Keratinocyte (primary cell): ENCODE data around the gene CDC16. TPM values are rescaled to one million over a fixed set of nuclear protein-coding genes. Genes with fewer than 3 reads are reported as not detected.
"Not testable (repeated sequence)": the region's sequence is repeated elsewhere in the genome, so short reads cannot be mapped to it uniquely, and the experiment has no call there.

Experiments used
- DNase-seq: peaks from one replicate; pipeline ENCODE4 v3.0.0-alpha.2; 2011; ENCODE audit warnings: low read depth, missing footprints, low spot score
- FAIRE-seq: peaks from 2 replicates; lab custom pipeline; 2011; peaks lifted over from hg19 to GRCh38; lab: Jason Lieb, UNC
- H2AFZ ChIP-seq: 2 replicates; pipeline ENCODE4 v1.6.0; 2012; ENCODE audit warnings: low read length, control low read depth, inconsistent platforms; ENCODE audit not compliant: control insufficient read depth
- H3K27ac ChIP-seq: 2 replicates; pipeline ENCODE4 v1.5.1; 2011; ENCODE audit warnings: low read length; ENCODE audit not compliant: control insufficient read depth, insufficient read depth
- H3K27me3 ChIP-seq: 3 replicates; pipeline ENCODE4 v1.6.0; 2011; ENCODE audit warnings: low read length; ENCODE audit not compliant: control insufficient read depth, insufficient read depth; ENCODE audit errors: extremely low read depth
- H3K36me3 ChIP-seq, 2 experiments: 2 replicates in 1 of 2; 3 replicates in 1 of 2; pipeline ENCODE4 v1.5.1; 2011; ENCODE audit warnings: low read length in 2 of 2, mild to moderate bottlenecking in 1 of 2; ENCODE audit not compliant: control insufficient read depth in 2 of 2, insufficient read depth in 2 of 2; ENCODE audit errors: extremely low read depth in 1 of 2
- H3K4me1 ChIP-seq: 3 replicates; pipeline ENCODE4 v1.5.1; 2011; ENCODE audit warnings: low read length; ENCODE audit not compliant: control insufficient read depth, insufficient read depth; ENCODE audit errors: extremely low read depth
- H3K4me2 ChIP-seq: 3 replicates; pipeline ENCODE4 v1.6.0; 2011; ENCODE audit warnings: low read depth, low read length; ENCODE audit not compliant: control insufficient read depth, insufficient read depth; ENCODE audit errors: extremely low read depth
- H3K4me3 ChIP-seq, 3 experiments: fragments of 200-600 bp in 1 of 3; sonication (generic) in 1 of 3; 2 replicates in 2 of 3; 3 replicates in 1 of 3; pipeline ENCODE4 v1.5.1; 2011 to 2016; ENCODE audit warnings: low read length in 3 of 3, mild to moderate bottlenecking in 3 of 3, control low read depth in 2 of 3, inconsistent platforms in 1 of 3, low read depth in 1 of 3, mixed read lengths in 1 of 3, mixed run types in 1 of 3, moderate library complexity in 1 of 3; ENCODE audit not compliant: control insufficient read depth in 2 of 3, insufficient read depth in 2 of 3; ENCODE audit errors: extremely low read depth in 1 of 3
- H3K79me2 ChIP-seq: 2 replicates; pipeline ENCODE4 v1.6.0; 2012; ENCODE audit warnings: low read length; ENCODE audit not compliant: control insufficient read depth, insufficient read depth
- H3K9ac ChIP-seq: 3 replicates; pipeline ENCODE4 v1.6.0; 2011; ENCODE audit warnings: low read length; ENCODE audit not compliant: control insufficient read depth, insufficient read depth; ENCODE audit errors: extremely low read depth
- H3K9me1 ChIP-seq: 3 replicates; pipeline ENCODE4 v1.6.0; 2011; ENCODE audit warnings: low read length; ENCODE audit not compliant: control insufficient read depth, insufficient read depth; ENCODE audit errors: extremely low read depth
- H3K9me3 ChIP-seq: 2 replicates; pipeline ENCODE4 v1.5.1; 2012; ENCODE audit warnings: low read depth, low read length; ENCODE audit not compliant: control insufficient read depth
- H4K20me1 ChIP-seq: 3 replicates; pipeline ENCODE4 v1.6.0; 2011; ENCODE audit warnings: low read length; ENCODE audit not compliant: control insufficient read depth, insufficient read depth; ENCODE audit errors: extremely low read depth
- EZH2 ChIP-seq: IDR thresholded peaks from one replicate; pipeline ENCODE4 v1.6.1; 2012; ENCODE audit warnings: inconsistent platforms, mild to moderate bottlenecking, low read length, moderate library complexity
- dilution Hi-C: fragments of 300-500 bp; cut with MboI; formaldehyde crosslinking; loops from one replicate; pipeline ENCODE4 v1.7.0; 2020; ENCODE audit warnings: low sequenced_read_pairs; ENCODE audit not compliant: extremely low pct_ligation_motif_present
- polyA plus RNA-seq, 5 experiments: library from polyadenylated mRNA; depleted of rRNA in 3 of 5; stranded (reverse) in 3 of 5; stranded (forward) in 1 of 5; unstranded in 1 of 5; fragments of >200 nt; gene quantifications; 1 replicate in 1 of 5; 2 replicates in 3 of 5; 3 replicates in 1 of 5; pipeline versions ENCODE4 v1.2.1 to v1.2.3, GENCODE V29; 2011 to 2012; ENCODE audit warnings: missing spikeins in 2 of 5, low read depth in 1 of 5, low replicate concordance in 1 of 5
- TF ChIP-seq, protein P1 (sequence below), 3 experiments: IDR thresholded peaks in 1 of 3; conservative IDR thresholded peaks in 1 of 3; optimal IDR thresholded peaks in 1 of 3; 2 replicates in 2 of 3; 3 replicates in 1 of 3; pipeline versions ENCODE3 to v1.5.1; 2011; ENCODE audit warnings: low read length in 3 of 3, mild to moderate bottlenecking in 3 of 3, moderate library complexity in 2 of 3, control low read depth in 1 of 3, inconsistent platforms in 1 of 3; ENCODE audit not compliant: insufficient read depth in 2 of 3; ENCODE audit errors: extremely low read depth in 1 of 3

The CDC16 gene
- polyA plus RNA-seq, 1 donor (not counting 4 experiments of a cell fraction or from before 2014, with no cell fraction given): 91.8 TPM

DNA sequence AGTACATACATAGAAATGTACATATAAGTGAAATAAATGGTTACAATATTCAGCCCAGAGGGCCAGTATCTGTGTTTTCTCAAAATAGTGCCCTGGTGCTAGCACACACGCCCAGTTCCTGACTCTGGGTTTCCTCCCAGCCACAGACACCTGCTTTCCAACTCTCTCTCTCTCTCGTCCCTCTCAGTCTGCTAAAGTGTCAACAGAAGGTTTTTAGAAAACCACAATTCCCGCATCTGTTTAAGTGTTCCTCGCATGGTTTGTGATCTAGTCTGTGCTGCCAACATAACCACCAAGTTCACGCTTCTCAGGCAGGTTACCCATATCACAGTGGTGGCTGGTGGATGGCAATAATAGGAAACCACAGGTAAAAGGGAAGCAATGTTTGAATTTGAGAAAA, 28.9 kb downstream of the CDC16 start:
- H3K4me2 ChIP-seq: no peak overlapping the region
- peaks cover 27 to 47% of the 10 kb centered on the region in 2 experiments for H3K36me3 ChIP-seq
- no peak overlapping the region for H3K9ac ChIP-seq
- H3K9me3 ChIP-seq: no peaks in the 10 kb centered on the region
- FAIRE-seq (no peak), DNase-seq (no peak)
- TF ChIP-seq, protein P1, sequence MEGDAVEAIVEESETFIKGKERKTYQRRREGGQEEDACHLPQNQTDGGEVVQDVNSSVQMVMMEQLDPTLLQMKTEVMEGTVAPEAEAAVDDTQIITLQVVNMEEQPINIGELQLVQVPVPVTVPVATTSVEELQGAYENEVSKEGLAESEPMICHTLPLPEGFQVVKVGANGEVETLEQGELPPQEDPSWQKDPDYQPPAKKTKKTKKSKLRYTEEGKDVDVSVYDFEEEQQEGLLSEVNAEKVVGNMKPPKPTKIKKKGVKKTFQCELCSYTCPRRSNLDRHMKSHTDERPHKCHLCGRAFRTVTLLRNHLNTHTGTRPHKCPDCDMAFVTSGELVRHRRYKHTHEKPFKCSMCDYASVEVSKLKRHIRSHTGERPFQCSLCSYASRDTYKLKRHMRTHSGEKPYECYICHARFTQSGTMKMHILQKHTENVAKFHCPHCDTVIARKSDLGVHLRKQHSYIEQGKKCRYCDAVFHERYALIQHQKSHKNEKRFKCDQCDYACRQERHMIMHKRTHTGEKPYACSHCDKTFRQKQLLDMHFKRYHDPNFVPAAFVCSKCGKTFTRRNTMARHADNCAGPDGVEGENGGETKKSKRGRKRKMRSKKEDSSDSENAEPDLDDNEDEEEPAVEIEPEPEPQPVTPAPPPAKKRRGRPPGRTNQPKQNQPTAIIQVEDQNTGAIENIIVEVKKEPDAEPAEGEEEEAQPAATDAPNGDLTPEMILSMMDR (optimal IDR thresholded peaks at IDR 0.05 in 1 of 3, IDR thresholded peaks at IDR 0.05 in 1 of 3, conservative IDR thresholded peaks at IDR 0.05 in 1 of 3; ENCODE audit: extremely low read depth in 1 of 3, insufficient read depth in 2 of 3, low read length in 3 of 3): no peak
- no peak for TF ChIP-seq EZH2
- H3K9me1 ChIP-seq: no peaks in the 10 kb centered on the region
- H3K4me3 ChIP-seq: no peak overlapping the region
- H4K20me1 ChIP-seq: no peaks in the 10 kb centered on the region
- no peaks in the 10 kb centered on the region for H3K79me2 ChIP-seq
- no peaks in the 10 kb centered on the region for H3K4me1 ChIP-seq
- no peak overlapping the region for H3K27ac ChIP-seq
- dilution Hi-C loops: no loop called here
- no peak overlapping the region for H2AFZ ChIP-seq
- no peaks in the 10 kb centered on the region for H3K27me3 ChIP-seq

DNA sequence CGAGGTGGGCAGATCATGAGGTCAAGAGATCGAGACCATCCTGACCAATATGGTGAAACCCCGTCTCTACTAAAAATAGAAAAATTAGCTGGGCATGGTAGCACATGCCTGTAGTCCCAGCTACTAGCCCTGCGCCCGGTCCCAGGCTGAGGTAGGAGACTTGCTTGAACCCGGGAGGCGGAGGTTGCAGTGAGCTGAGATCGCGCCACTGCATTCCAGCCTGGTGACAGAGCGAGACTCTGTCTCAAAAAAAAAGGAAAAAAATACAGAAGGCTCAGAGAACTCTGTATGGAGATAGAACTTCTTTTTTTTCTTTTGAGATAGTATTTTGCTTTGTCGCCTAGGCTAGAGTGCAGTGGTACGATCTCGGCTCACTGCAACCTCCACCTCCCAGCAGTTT, 29.6 kb downstream of the CDC16 start:
- H3K9ac ChIP-seq, H2AFZ ChIP-seq, DNase-seq, H3K4me1 ChIP-seq, H4K20me1 ChIP-seq, H3K4me3 ChIP-seq, H3K27ac ChIP-seq, H3K9me1 ChIP-seq, FAIRE-seq, H3K27me3 ChIP-seq, H3K79me2 ChIP-seq, H3K4me2 ChIP-seq, H3K9me3 ChIP-seq, dilution Hi-C loops: not testable (repeated sequence)
- peaks cover 23 to 52% of the 10 kb centered on the region in 2 experiments for H3K36me3 ChIP-seq
